ENCODE measurements around the gene FGF19.

Gene FGF19

GRCh38 chr11:69734841-69735240 lies 31.0 kb upstream of the FGF19 start:
- 91 to 94% methylated on average over 3 of the region's 3 CpGs for WGBS, 2 experiments
- Histone ChIP-seq H3K4me1 (ENCODE audit: control insufficient read depth, insufficient read depth, low read length) (no peaks in the 10 kb centered on the region), H3K27ac (ENCODE audit: insufficient read depth, low read depth, low read length, poor library complexity, severe bottlenecking) (no peak overlapping the region), H3K4me3 (ENCODE audit: insufficient read depth, low read depth, low read length) (no peak overlapping the region), H3K27me3 (ENCODE audit: control insufficient read depth, insufficient read depth, low read length, poor library complexity, severe bottlenecking) (no peaks in the 10 kb centered on the region), H3K36me3 (ENCODE audit: control insufficient read depth, insufficient read depth, low read length) (no peaks in the 10 kb centered on the region), H3K9me3 (ENCODE audit: control insufficient read depth, low read length) (no peaks in the 10 kb centered on the region)

- Histone ChIP-seq H3K4me3 (ENCODE audit: insufficient read depth, low read depth, low read length) (no peak overlapping the region), H3K27ac (ENCODE audit: insufficient read depth, low read depth, low read length, poor library complexity, severe bottlenecking) (no peak overlapping the region), H3K36me3 (ENCODE audit: control insufficient read depth, insufficient read depth, low read length) (no peaks in the 10 kb centered on the region), H3K4me1 (ENCODE audit: control insufficient read depth, insufficient read depth, low read length) (no peaks in the 10 kb centered on the region), H3K9me3 (ENCODE audit: control insufficient read depth, low read length) (no peaks in the 10 kb centered on the region), H3K27me3 (ENCODE audit: control insufficient read depth, insufficient read depth, low read length, poor library complexity, severe bottlenecking) (no peaks in the 10 kb centered on the region)
- 92 to 97% methylated on average over 2 of the region's 2 CpGs for WGBS, 2 experiments
Measured at GRCh38 chr11:69734367-69734766, 30.5 kb upstream of the FGF19 start.

GRCh38 chr11:69732910-69733309 lies 29.1 kb upstream of the FGF19 start:
- Histone ChIP-seq H3K27me3 (ENCODE audit: control insufficient read depth, insufficient read depth, low read length, poor library complexity, severe bottlenecking) (no peaks in the 10 kb centered on the region), H3K36me3 (ENCODE audit: control insufficient read depth, insufficient read depth, low read length) (no peaks in the 10 kb centered on the region), H3K4me1 (ENCODE audit: control insufficient read depth, insufficient read depth, low read length) (no peaks in the 10 kb centered on the region), H3K9me3 (ENCODE audit: control insufficient read depth, low read length) (no peaks in the 10 kb centered on the region), H3K27ac (ENCODE audit: insufficient read depth, low read depth, low read length, poor library complexity, severe bottlenecking) (no peak overlapping the region), H3K4me3 (ENCODE audit: insufficient read depth, low read depth, low read length) (no peak overlapping the region)
- WGBS, 2 experiments, result 83 to 85% methylated on average over 7 of the region's 7 CpGs

- WGBS, 2 experiments, result 94% methylated on average over 11 of the region's 11 CpGs
- H3K4me3 ChIP-seq (ENCODE audit: insufficient read depth, low read depth, low read length), result no peak overlapping the region
- no peak overlapping the region for H3K27ac ChIP-seq (ENCODE audit: insufficient read depth, low read depth, low read length, poor library complexity, severe bottlenecking)
- no peaks in the 10 kb centered on the region for H3K36me3 ChIP-seq (ENCODE audit: control insufficient read depth, insufficient read depth, low read length)
- H3K27me3 ChIP-seq (ENCODE audit: control insufficient read depth, insufficient read depth, low read length, poor library complexity, severe bottlenecking), result no peaks in the 10 kb centered on the region
- no peaks in the 10 kb centered on the region for H3K4me1 ChIP-seq (ENCODE audit: control insufficient read depth, insufficient read depth, low read length)
- no peaks in the 10 kb centered on the region for H3K9me3 ChIP-seq (ENCODE audit: control insufficient read depth, low read length)
Measured at GRCh38 chr11:69731110-69731509, 27.3 kb upstream of the FGF19 start.

GRCh38 chr11:69730500-69730899 lies 26.7 kb upstream of the FGF19 start:
- Histone ChIP-seq H3K36me3 (ENCODE audit: control insufficient read depth, insufficient read depth, low read length) (no peaks in the 10 kb centered on the region), H3K4me1 (ENCODE audit: control insufficient read depth, insufficient read depth, low read length) (no peaks in the 10 kb centered on the region), H3K4me3 (ENCODE audit: insufficient read depth, low read depth, low read length) (no peak overlapping the region), H3K9me3 (ENCODE audit: control insufficient read depth, low read length) (no peaks in the 10 kb centered on the region), H3K27me3 (ENCODE audit: control insufficient read depth, insufficient read depth, low read length, poor library complexity, severe bottlenecking) (no peaks in the 10 kb centered on the region), H3K27ac (ENCODE audit: insufficient read depth, low read depth, low read length, poor library complexity, severe bottlenecking) (no peak overlapping the region)
- 91 to 93% methylated on average over 8 of the region's 8 CpGs for WGBS, 2 experiments

- WGBS, 2 experiments, result 92 to 94% methylated on average over 9 of the region's 9 CpGs
- Histone ChIP-seq H3K9me3 (ENCODE audit: control insufficient read depth, low read length) (no peaks in the 10 kb centered on the region), H3K4me1 (ENCODE audit: control insufficient read depth, insufficient read depth, low read length) (no peaks in the 10 kb centered on the region), H3K27me3 (ENCODE audit: control insufficient read depth, insufficient read depth, low read length, poor library complexity, severe bottlenecking) (no peaks in the 10 kb centered on the region), H3K36me3 (ENCODE audit: control insufficient read depth, insufficient read depth, low read length) (no peaks in the 10 kb centered on the region), H3K4me3 (ENCODE audit: insufficient read depth, low read depth, low read length) (no peak overlapping the region), H3K27ac (ENCODE audit: insufficient read depth, low read depth, low read length, poor library complexity, severe bottlenecking) (no peak overlapping the region)
Measured at GRCh38 chr11:69729252-69729651, 25.4 kb upstream of the FGF19 start.

- H3K27ac ChIP-seq (ENCODE audit: insufficient read depth, low read depth, low read length, poor library complexity, severe bottlenecking), result no peak overlapping the region
- H3K9me3 ChIP-seq (ENCODE audit: control insufficient read depth, low read length), result no peaks in the 10 kb centered on the region
- 94 to 95% methylated on average over 10 of the region's 10 CpGs for WGBS, 2 experiments
- no peaks in the 10 kb centered on the region for H3K36me3 ChIP-seq (ENCODE audit: control insufficient read depth, insufficient read depth, low read length)
- no peaks in the 10 kb centered on the region for H3K27me3 ChIP-seq (ENCODE audit: control insufficient read depth, insufficient read depth, low read length, poor library complexity, severe bottlenecking)
- H3K4me1 ChIP-seq (ENCODE audit: control insufficient read depth, insufficient read depth, low read length), result no peaks in the 10 kb centered on the region
- H3K4me3 ChIP-seq (ENCODE audit: insufficient read depth, low read depth, low read length), result no peak overlapping the region
Measured at GRCh38 chr11:69727266-69727665, 23.4 kb upstream of the FGF19 start.

GRCh38 chr11:69726481-69726880 lies 22.7 kb upstream of the FGF19 start:
- WGBS, 2 experiments, result 92 to 96% methylated on average over 18 of the region's 18 CpGs
- Histone ChIP-seq H3K27ac (ENCODE audit: insufficient read depth, low read depth, low read length, poor library complexity, severe bottlenecking) (no peak overlapping the region), H3K9me3 (ENCODE audit: control insufficient read depth, low read length) (no peaks in the 10 kb centered on the region), H3K4me3 (ENCODE audit: insufficient read depth, low read depth, low read length) (no peak overlapping the region), H3K27me3 (ENCODE audit: control insufficient read depth, insufficient read depth, low read length, poor library complexity, severe bottlenecking) (no peaks in the 10 kb centered on the region), H3K36me3 (ENCODE audit: control insufficient read depth, insufficient read depth, low read length) (no peaks in the 10 kb centered on the region), H3K4me1 (ENCODE audit: control insufficient read depth, insufficient read depth, low read length) (no peaks in the 10 kb centered on the region)

- Histone ChIP-seq H3K36me3 (ENCODE audit: control insufficient read depth, insufficient read depth, low read length) (no peaks in the 10 kb centered on the region), H3K27ac (ENCODE audit: insufficient read depth, low read depth, low read length, poor library complexity, severe bottlenecking) (no peak overlapping the region), H3K4me3 (ENCODE audit: insufficient read depth, low read depth, low read length) (no peak overlapping the region), H3K27me3 (ENCODE audit: control insufficient read depth, insufficient read depth, low read length, poor library complexity, severe bottlenecking) (no peaks in the 10 kb centered on the region), H3K9me3 (ENCODE audit: control insufficient read depth, low read length) (no peaks in the 10 kb centered on the region), H3K4me1 (ENCODE audit: control insufficient read depth, insufficient read depth, low read length) (no peaks in the 10 kb centered on the region)
- WGBS, 2 experiments, result 84 to 89% methylated on average over 9 of the region's 9 CpGs
Measured at GRCh38 chr11:69726019-69726418, 22.2 kb upstream of the FGF19 start.

- Histone ChIP-seq H3K27ac (ENCODE audit: insufficient read depth, low read depth, low read length, poor library complexity, severe bottlenecking) (no peak overlapping the region), H3K27me3 (ENCODE audit: control insufficient read depth, insufficient read depth, low read length, poor library complexity, severe bottlenecking) (peaks cover 22% of the 10 kb centered on the region), H3K4me1 (ENCODE audit: control insufficient read depth, insufficient read depth, low read length) (no peaks in the 10 kb centered on the region), H3K4me3 (ENCODE audit: insufficient read depth, low read depth, low read length) (no peak overlapping the region), H3K9me3 (ENCODE audit: control insufficient read depth, low read length) (no peaks in the 10 kb centered on the region), H3K36me3 (ENCODE audit: control insufficient read depth, insufficient read depth, low read length) (no peaks in the 10 kb centered on the region)
- WGBS, 2 experiments, result 63 to 68% methylated on average over 9 of the region's 9 CpGs
Measured at GRCh38 chr11:69721745-69722144, 17.9 kb upstream of the FGF19 start.

GRCh38 chr11:69721106-69721505 lies 17.3 kb upstream of the FGF19 start:
- Histone ChIP-seq H3K4me1 (ENCODE audit: control insufficient read depth, insufficient read depth, low read length) (no peaks in the 10 kb centered on the region), H3K36me3 (ENCODE audit: control insufficient read depth, insufficient read depth, low read length) (no peaks in the 10 kb centered on the region), H3K27ac (ENCODE audit: insufficient read depth, low read depth, low read length, poor library complexity, severe bottlenecking) (no peak overlapping the region), H3K27me3 (ENCODE audit: control insufficient read depth, insufficient read depth, low read length, poor library complexity, severe bottlenecking) (peaks cover 23% of the 10 kb centered on the region), H3K9me3 (ENCODE audit: control insufficient read depth, low read length) (no peaks in the 10 kb centered on the region), H3K4me3 (ENCODE audit: insufficient read depth, low read depth, low read length) (no peak overlapping the region)
- 75 to 78% methylated on average over 14 of the region's 14 CpGs for WGBS, 2 experiments

Measured in ectodermal cell (in vitro differentiated cells).